ENCODE measurements around the gene ZP1.
A peak's percentile ranks its signal among the peaks of the same experiment; 100 is the strongest.
"Not testable (repeated sequence)": the region's sequence is repeated elsewhere in the genome, so short reads cannot be mapped to it uniquely, and the experiment has no call there.

Gene ZP1

DNA sequence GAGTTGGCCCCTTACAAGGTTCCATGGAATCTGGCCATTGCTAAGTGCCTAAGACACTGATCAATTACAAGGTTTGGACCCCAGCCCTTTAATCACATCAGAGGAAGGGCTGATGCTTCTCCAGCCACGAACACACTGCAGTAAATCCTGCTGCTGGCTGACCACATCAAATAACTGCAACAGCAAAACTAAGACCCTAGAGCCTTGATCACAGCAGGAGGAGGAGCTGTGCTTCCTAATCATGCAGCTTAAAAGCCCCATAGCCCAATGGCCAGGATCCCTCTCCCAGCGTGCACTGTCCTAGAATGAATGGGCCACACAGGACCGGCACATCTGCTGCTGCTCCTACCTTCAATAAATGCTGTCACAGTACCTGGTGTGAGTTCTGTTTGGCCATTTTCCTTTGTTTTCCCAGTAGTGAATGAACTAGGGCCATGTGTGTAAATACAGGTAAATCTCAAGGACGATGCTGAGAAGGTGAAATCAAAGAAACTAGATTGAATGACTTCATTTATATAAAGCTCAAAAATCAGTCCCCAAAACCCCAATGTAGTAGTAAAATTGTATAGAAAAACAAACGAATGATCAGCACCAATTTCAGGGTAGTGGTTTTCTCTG is 12.7 kb downstream of the ZP1 start:
- DNase-seq = no peak

DNA sequence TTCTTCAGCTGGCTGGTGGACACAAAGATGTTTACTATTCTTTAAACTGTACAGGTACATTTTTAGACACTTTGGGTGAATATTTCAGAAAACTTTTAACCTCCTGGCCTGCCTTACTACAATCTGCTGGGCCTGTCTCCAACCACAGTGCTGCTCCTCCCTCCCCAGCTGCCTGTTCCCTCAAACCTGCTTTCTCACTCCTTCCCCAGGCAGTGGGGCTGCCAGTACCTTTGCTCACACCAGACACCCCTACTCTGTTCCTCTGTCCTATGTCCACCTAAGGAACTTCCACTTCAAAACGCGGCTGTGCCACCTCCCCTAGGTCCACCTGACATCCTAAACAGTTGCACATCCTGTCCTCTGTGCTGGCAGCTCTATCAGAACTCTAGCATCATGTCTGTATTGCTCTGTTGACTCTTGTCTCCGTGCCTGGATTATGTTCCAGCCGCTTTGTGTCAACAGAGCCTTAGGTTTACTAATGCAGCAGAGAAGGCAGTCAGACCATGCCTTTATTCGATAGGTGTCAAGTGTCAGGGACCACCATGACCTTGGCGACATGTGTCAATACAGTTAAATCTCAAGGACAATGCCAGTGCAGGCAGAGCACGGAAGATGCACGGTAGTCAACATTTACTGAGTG is 13.4 kb downstream of the ZP1 start:
- no peak for DNase-seq

DNA sequence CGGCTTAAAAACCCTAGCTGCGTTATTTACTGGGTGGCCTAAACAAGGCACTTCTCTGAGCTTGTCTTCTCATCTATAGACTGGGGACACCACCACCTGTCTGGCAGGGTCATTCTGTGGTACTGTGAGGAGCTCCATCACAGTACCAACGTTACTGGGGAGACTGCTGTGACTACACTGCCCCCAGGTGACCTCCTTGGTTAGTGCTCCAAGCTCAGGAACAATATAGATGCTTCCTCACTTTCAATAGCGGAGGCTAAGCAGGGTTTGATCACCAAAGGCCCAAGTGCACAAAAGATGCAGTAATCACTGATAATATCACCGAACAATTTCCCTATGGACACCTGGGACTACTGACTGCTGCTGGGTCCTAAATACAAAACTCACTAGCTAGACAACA is 20.2 kb downstream of the ZP1 start:
- DNase-seq = peak; percentile 37

DNA sequence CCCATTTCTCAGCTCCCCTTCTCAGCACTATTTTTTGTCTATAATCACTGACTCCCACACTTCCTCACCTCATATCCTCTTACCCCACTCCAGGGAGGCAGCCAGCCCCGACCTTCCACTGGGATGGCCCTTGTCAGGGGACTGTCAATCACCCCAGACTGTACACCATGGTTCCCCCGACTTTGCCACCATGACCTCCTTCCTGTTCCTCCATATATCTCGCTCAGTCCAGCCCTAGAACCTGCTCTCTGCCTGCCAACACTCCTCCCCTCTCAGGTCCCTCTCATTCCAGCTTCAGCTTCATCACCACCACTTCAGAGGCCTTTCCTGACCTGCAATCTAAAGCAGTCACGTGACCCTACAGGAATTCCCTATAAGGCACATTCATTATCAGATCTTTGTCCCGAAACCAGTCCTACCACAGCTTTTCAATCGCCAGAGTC is 22.5 kb downstream of the ZP1 start:
- DNase-seq = no peak

DNA sequence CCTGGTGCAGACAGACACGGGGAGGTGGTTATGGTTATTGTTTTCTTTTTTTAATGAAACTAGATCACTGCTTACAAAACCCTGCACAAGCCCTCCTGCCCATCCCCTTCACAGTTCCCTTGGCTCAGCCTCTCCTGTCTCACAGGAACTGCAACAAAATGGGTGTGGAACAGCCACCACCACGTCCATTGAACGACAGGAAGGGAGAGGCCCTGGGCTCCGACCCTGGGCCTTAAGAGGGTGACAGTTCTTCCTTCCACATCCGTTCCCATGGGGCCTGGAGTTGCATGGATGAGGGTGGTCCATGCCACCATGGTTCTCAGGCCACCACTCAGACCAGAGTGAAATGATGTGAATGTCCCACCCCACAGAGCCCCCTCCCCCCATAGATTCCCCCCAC is 23.4 kb downstream of the ZP1 start:
- no peak for DNase-seq

DNA sequence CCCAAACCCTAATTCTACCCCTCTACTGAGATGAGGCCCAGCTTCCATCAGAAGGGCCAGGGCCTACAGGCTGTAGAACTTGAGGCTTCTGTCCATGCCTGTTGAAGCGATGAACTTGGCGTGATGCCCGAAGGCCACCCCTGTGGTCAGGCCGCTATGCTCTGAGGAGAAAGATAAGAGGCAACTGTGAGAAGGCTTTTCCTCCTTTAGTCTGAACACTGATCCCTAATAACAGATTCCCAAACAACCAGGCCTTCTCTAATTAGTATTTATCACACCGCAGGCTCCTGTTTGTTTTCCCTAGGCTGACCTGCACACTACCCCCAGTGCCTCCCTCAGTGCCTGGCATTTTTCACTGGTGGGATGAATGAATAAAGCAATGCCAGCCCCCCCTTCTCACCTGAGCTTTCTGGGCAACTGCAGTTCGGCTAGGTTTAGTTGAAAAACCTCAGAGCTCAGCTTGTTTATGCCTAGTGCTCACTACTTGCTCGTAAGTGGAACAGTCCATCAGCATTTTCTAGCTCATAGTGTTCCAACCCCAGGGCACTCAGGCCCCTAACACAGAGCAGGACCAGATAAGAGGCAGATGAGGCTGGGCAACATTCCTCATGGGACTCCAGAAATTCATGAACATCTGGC is 23.9 kb downstream of the ZP1 start:
- DNase-seq = no peak

DNA sequence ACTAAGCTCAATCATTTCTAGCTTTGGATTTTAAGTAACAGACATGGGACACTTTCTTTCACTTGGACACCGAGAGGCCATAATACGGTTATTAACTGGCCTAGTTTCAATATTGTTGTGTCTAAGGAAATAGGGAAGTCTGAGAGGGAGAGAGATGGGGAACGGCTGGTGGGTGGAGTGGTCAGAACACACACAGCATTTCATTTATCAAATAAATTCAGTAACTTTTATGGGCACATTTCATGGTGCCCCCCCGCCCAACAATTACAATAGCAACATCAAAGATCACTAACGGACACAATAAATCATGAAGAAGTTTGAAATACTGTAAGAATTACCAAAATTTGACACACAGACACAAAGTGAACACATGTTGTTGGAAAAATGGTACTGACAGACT is 28.3 kb downstream of the ZP1 start:
- no peak for DNase-seq

DNA sequence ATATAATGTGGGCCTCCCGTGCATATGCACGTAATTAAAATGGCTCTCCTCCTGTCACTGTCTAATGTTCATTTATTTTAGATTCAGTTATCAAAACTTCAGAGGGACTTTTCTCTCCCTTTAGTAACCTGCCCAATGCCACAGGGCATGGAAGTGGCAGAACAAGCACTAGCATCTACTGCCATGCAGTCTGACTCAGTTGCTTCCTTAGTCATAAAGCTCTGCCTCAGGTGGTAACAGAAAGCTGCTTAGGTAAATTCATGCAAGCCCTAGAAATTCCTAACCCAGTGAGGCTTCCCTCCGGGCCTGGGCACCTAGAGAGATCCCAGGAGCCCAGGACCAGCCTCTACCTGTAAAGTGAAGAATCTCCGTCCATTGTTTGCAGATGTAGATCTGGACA is 30.2 kb downstream of the ZP1 start:
- no peak for DNase-seq

DNA sequence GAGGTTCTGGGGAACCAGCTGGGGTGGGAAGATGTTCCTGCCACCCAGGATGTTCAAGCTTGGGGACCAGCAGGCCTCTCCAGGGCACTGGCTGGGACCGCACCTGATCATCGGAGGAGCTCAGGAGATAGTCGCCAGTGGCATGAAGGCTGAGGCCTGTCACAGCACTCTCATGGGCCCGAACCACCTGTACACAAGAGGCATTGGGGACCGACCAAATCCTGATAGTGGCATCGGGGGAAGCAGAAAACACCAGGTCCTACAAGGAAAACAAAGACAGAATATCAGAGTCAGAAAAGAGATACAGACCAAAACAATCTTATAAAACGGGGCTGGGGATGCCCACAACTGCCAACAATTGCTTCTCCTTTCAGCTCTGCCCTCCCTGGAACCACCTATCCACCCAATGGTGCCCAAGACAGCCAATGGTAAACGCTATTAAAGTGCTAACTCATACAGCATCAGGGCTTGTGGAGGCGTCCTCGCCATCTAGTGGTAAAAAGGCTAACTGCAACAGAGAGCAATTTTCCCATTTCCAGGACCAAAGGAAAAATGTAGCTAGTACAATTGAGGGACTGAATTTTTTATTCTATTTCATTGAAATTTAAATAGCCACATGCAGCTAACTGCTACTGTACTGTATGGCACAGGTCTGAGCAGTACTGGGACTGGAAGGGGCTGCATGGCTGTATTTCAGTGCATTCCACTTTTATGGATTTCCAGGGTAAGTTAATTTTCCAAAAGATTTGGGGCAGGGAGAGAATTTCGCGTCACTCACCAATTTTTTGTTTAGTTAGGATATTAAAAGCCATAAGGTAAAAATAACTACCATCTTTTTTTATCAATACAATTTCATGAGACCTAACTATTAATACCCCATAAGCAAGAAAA is 31.9 kb downstream of the ZP1 start:
- DNase-seq = no peak

DNA sequence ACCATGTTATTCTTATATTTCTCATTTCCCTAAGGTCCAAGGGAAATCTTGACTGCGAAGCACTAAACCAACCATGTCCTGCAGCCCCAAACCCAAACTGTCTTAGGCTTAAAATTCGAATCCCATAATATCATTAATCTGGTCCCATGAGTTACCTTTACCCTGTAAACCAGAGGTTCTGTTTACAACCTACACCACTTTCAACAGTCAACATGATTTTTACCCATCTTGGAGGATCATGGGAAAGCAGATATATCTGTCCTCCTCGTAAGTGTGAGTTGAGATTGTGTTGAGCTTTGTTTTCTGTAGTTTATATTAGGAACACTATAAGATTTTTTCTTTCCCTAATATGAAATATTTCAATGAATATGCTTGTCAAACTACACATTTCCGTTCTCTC is 32.6 kb downstream of the ZP1 start:
- DNase-seq = no peak

DNA sequence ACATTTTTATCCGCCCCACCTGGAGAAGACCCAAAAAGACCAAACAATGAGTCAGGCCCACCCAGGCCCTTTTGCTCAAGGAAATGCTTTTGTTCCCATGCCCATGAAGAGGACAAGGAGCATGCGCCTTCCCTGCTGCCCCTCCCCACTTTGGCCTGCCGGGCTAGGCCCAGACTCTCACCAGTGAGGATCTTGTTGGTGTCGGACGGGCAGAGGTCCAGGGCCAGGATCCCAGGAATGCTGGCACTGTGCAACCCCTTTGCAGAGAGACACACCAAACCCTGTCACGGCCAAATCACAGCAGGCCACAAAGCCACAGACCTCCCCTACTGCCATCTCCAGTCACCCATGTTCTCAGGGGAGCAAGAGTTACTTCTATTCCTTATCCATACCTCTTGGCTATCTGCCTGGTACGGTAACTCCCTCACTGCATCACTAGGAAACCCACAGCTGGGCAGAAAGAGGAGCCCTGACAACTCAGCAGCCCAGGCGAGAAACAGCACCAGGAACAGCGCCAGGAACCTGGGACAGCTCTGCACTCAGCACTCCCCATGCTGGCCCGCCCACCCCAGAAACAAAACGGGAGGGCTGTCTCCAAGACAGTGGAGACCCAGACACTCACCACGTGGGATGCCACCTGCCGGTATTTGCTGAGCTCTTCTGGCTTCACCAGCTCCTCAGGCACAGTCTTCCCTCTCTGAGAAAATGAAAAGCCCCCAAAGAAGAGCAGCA is 33.5 kb downstream of the ZP1 start:
- DNase-seq = no peak

DNA sequence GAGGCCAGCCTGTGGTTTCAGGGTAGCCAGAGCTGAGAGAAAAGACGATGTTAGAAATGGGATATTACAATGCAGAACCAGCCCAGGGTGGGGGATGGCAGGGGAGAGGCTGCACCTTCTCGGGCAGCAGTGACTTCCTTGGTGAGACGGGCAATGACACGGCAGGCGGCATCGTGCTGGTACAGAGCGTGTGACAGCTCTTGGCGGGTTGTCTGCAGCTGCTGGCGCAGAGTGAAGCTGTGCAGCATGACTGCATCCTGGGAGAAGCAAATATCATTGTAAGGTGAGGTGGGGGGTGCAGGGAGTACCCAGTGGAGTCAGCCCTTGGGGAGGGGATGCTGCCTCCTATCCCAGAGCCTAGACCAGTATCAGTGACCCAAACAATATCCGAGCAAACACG is 35.3 kb downstream of the ZP1 start:
- DNase-seq = no peak

DNA sequence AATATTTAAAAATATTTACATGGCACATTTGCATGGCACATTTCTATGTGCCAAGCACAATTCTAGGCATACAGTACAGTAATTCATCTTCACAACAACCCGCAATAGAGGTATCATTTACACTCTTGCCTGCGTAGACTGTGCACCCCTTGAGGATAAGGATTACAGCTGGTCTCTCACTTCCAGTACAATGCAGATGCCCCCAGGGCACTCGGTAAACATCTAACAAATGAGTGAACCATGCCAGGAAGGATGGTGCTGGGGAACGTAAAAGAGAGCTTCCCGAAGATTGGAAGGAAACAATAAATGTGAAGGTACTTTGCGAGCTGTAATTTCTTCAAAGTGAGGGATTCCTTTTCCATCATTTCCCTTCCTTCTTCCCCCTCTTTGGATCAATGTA is 37.7 kb downstream of the ZP1 start:
- no peak for DNase-seq

DNA sequence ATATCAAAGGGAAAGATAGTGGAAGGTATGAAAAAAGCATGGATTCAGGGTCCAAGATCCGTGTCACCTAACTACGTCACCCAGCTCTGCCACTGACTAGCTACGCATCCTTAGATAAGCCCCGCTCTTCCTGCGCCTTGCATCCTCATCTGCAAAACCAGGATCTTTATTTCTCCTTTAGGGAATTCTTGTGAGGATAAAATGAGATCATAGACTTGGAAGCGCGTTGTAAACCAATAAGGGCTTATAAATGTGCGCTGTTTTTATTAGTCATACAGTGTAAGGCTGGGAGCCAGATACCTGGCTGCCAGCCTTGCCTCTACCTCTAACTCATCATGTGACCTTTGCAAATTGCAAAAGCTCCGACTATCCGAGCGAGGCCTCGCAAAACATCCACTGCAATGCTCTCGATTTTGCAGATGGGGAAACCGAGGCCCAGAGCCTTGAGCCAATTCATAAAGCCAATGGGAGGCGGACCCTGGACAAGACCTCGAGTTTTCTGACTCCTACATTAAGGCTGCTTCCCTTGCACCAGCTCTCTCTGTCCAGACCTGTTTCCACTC is 38.3 kb downstream of the ZP1 start:
- DNase-seq = no peak

DNA sequence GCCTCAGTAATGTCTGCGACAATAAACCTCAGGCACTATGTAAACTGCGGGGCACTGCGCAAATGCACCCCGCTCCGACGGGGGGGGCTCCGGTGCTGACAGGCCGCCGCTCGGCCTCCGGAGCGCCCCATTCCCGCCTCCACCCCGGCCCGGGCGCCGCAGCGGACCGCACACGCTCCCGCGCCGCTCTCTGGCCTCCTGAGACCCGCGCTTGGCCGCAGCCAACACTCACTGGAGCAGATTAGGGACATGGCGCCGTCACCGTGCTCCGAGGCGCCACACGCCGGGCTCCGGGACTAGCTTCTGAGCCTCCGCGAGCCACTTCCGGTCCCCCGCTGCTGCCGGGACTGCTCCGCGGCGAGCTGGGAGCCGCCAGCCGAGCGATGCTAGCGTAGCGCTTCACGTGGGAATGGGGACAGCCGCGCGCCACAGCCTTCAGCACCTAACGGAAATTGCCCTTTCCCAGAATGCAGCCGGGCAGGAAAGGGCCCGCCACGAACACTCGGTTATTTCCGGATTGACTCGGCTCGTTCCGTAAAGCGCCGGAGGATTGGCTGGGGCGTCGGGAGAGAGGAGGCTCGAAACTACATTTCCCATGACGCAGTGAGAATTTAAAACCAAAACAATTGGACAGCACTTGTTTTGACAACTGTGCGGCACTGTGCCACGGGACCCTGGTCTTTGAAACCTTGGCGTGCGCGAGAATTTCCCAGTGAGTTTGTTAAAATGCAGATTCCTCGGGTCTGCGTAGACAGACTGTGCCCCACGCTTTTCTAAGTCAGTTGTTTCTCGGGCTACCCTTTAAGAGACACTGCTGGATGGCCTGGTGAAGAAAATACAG is 39.0 kb downstream of the ZP1 start, which contains the start of gene PRPF19:
Gene PRPF19, minus strand, starts transcription at position 454 of the 841 bp plus-strand sequence. Its CDS starts 203 bp downstream, at position 251.
- DNase-seq = peak; percentile 98

DNA sequence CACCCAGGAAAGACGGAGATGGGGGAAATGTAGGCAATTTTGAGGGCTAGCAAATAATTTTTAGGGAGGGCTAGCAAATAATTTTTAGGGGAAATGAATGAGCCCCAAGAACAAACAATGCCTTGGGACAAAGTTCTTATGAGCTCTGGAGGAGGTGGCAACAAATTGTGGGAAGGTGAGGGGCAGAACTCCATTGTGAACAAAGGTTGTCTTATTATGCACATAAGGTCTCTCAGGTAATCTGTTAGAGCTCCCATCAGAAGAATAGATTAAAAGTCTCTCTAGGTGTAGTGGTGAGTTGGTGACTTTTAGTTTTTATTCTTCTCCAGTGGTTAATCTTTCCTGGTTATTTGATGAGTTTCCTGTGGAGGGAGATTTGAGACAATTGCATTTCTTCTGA is 41.5 kb downstream of the ZP1 start:
- DNase-seq = no peak

DNA sequence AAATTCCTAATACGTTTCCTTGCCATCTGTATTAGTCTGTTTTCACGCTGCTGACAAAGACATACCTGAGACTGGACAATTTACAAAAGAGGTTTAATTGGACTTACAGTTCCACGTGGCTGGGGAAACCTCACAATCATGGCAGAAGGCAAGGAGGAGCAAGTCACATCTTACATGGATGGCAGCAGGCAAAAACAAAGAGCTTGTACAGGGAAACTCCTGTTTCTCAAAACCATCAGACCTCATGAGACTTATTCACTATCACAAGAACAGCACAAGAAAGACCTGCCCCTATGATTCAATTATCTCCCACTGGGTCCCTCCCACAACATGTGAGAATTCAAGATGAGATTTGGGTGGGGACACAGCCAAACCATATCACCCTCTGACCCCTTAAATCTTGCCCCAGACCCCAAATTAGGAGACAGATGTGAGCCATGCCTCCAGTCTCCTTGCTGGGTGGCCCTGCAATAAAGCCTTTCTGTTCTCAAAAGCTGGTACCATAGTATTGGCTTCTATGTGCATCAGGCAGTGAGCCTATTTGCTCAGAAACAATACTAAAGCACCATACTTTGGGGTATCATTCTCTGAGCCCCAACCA is 42.4 kb downstream of the ZP1 start:
- DNase-seq = not testable (repeated sequence)

DNA sequence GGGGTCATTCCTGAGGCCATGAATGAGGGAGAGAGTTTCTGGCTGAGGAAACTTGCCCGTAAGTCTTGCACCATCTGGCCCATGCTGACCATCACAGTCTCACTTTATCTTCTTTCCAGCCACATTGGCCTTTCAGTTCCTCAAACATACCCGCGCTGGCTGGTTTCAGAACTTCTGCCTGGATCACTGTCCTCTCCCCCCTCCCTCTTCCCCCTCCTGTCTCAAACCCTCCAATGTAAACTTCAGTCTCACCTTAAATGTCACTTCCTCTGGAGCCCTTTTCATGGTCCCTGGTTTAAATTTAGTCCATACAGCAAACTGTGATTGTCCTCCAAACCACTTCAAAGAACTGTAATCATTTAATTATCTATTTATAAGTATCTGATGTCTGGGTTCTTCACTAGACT is 42.9 kb downstream of the ZP1 start:
- no peak for DNase-seq

DNA sequence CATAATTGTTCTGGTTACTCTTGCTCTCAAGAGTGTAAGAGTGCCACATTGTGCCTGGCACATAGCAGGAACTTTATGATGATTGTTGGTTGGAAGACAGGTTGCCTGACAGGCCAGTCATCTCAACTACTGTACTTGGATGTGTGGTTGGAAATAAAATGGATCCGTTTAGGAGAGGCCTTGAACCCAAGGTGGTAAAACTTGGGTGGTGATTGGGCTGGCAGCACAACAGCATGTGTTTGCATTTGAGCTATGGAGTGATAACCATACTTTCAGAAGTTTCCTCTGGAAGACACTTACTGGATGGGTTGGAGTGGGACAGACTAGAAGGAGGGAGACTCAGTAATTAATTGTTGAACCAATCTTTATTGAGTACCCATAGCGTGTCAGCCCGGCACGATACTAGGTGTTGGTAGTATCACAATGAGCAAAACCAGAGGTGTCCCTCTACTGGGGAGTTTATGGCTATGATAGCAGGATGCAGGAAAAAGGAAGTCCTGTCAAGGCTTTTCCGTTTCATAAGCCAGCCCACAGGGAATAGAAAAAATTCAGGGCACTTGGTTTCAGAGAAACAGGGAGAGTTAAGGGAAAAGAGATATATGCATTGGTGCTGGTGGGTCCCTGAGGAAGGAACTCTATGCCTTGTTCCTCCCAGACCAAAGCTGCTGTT is 43.5 kb downstream of the ZP1 start:
- no peak for DNase-seq

DNA sequence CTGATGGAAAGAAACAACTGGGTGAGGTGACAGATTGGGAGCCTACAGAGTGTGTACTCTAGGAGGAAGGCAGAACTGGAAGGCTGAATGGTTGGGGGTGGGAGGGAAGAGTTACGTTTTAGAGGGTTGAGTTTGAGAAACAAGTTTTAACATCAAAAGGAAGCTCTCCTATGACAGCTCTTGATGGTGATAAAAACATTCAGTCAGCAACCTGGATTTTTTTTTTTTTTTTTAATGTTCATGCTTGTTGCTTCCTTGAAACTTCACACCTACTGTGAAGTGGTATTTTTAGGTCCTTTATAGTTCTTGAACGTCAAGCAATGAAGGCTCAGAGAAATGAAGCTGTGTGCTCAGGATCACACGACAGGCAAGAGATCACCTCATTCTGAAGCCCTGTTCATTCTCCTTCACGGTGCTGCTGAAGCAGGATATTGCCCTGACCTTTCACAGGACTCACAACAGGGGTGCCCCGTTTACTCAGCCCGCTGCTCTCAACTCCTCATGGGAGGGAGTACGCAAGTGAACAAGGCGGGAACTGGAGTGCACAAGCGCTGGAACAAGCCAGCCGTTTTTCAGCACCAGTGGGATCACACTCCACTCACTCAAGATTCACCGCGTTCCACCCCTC is 45.0 kb downstream of the ZP1 start:
- no peak for DNase-seq

All from activated CD8-positive, alpha-beta memory T cell treated with anti-CD3 and anti-CD28 coated beads, Interleukin-2, amount 50 U/mL, for 4 hours (primary cell).